Endothelial cell (in vitro differentiated cells): Measurements from ENCODE around the gene TAMALIN. TPM values are rescaled to one million over a fixed set of nuclear protein-coding genes. Genes with fewer than 3 reads are reported as not detected.

Source experiments
- DNase-seq: peaks from one replicate; pipeline ENCODE4 v3.0.0; 2021; ENCODE audit warnings: low spot score
- H3K27ac Mint-ChIP-seq: one replicate; pipeline ENCODE4 v1.8.0; 2021; ENCODE audit warnings: mixed read lengths, inconsistent platforms; ENCODE audit not compliant: unreplicated experiment
- H3K27me3 Mint-ChIP-seq: one replicate; pipeline ENCODE4 v1.8.0; 2021; ENCODE audit warnings: mild to moderate bottlenecking, moderate library complexity, mixed read lengths, inconsistent platforms; ENCODE audit not compliant: unreplicated experiment
- H3K36me3 Mint-ChIP-seq: one replicate; pipeline ENCODE4 v1.8.0; 2021; ENCODE audit warnings: mild to moderate bottlenecking, low read depth, mixed read lengths, inconsistent platforms; ENCODE audit not compliant: unreplicated experiment
- H3K4me1 Mint-ChIP-seq: one replicate; pipeline ENCODE4 v1.8.0; 2021; ENCODE audit warnings: mild to moderate bottlenecking, mixed read lengths, inconsistent platforms; ENCODE audit not compliant: unreplicated experiment
- H3K4me3 Mint-ChIP-seq: one replicate; pipeline ENCODE4 v1.8.0; 2021; ENCODE audit warnings: mild to moderate bottlenecking, mixed read lengths, inconsistent platforms; ENCODE audit not compliant: unreplicated experiment
- H3K9me3 Mint-ChIP-seq: one replicate; pipeline ENCODE4 v1.8.0; 2021; ENCODE audit warnings: mixed read lengths, inconsistent platforms; ENCODE audit not compliant: unreplicated experiment
- CTCF ChIP-seq: fragments of 200-600 bp; sonication (generic); IDR thresholded peaks from one replicate; pipeline ENCODE4 v1.5.0; 2021; ENCODE audit warnings: antibody characterized with exemption; ENCODE audit not compliant: unreplicated experiment
- total RNA-seq: library from RNA; stranded (reverse); fragmentation: NEBNext Ultra II Directional; extraction: Animal tissue kit (Norgen Biotek cat#: 25700); gene quantifications from one replicate; pipeline ENCODE4 v1.2.1, GENCODE V29; 2021; ENCODE audit not compliant: unreplicated experiment

The TAMALIN gene
- total RNA-seq, 1 donor from 2014 or later = 29.7 TPM

GRCh38 chr12:52054231-52054832 lies 47.6 kb downstream of the TAMALIN start:
- H3K27me3 Mint-ChIP-seq = peaks cover 13% of the 10 kb centered on the region
- DNase-seq = no peak
- H3K27ac Mint-ChIP-seq = no peak overlapping the region
- H3K9me3 Mint-ChIP-seq = no peaks in the 10 kb centered on the region
- peaks cover 5% of the 10 kb centered on the region for H3K36me3 Mint-ChIP-seq
- no peak overlapping the region for H3K4me3 Mint-ChIP-seq
- peaks cover 14% of the 10 kb centered on the region for H3K4me1 Mint-ChIP-seq
- no peak for TF ChIP-seq CTCF

- Mint-ChIP-seq H3K27me3 (peaks cover 6% of the 10 kb centered on the region), H3K27ac (no peak overlapping the region), H3K4me3 (no peak overlapping the region), H3K9me3 (no peaks in the 10 kb centered on the region), H3K36me3 (no peaks in the 10 kb centered on the region), H3K4me1 (peaks cover 10% of the 10 kb centered on the region)
- DNase-seq = no peak
- TF ChIP-seq CTCF = no peak
Measured at GRCh38 chr12:52054833-52055730, 48.3 kb downstream of the TAMALIN start.

GRCh38 chr12:52055731-52056711 lies 49.3 kb downstream of the TAMALIN start:
- TF ChIP-seq CTCF = no peak
- no peaks in the 10 kb centered on the region for H3K9me3 Mint-ChIP-seq
- no peak overlapping the region for H3K27ac Mint-ChIP-seq
- H3K4me1 Mint-ChIP-seq = peaks cover 7% of the 10 kb centered on the region
- H3K36me3 Mint-ChIP-seq = no peaks in the 10 kb centered on the region
- DNase-seq = no peak
- no peak overlapping the region for H3K4me3 Mint-ChIP-seq
- H3K27me3 Mint-ChIP-seq = peaks cover 3% of the 10 kb centered on the region

- H3K4me3 Mint-ChIP-seq = no peak overlapping the region
- H3K4me1 Mint-ChIP-seq = peaks cover 5% of the 10 kb centered on the region
- no peaks in the 10 kb centered on the region for H3K36me3 Mint-ChIP-seq
- H3K9me3 Mint-ChIP-seq = no peaks in the 10 kb centered on the region
- peaks cover 1% of the 10 kb centered on the region for H3K27me3 Mint-ChIP-seq
- TF ChIP-seq CTCF = no peak
- peak overlapping the region; percentile 9 for H3K27ac Mint-ChIP-seq
- DNase-seq = no peak
Measured at GRCh38 chr12:52056801-52057637, 50.3 kb downstream of the TAMALIN start.
